Ishikawa (cell line): ENCODE measurements around the gene DOCK6.

Experiments used
- CEBPB ChIP-seq: IDR thresholded peaks from 2 replicates; pipeline ENCODE4 v1.6.1; 2012
- EP300 ChIP-seq: IDR thresholded peaks from 2 replicates; pipeline ENCODE4 v1.6.1; 2012; ENCODE audit warnings: borderline replicate concordance
- NFIC ChIP-seq: IDR thresholded peaks from 2 replicates; pipeline ENCODE4 v1.6.1; 2012
- RAD21 ChIP-seq: IDR thresholded peaks from 2 replicates; pipeline ENCODE4 v1.6.1; 2012; ENCODE audit warnings: low read depth
- TAF1 ChIP-seq: IDR thresholded peaks from 2 replicates; pipeline ENCODE4 v1.6.1; 2012; ENCODE audit warnings: low read depth, mild to moderate bottlenecking
- TCF12 ChIP-seq: IDR thresholded peaks from 2 replicates; pipeline ENCODE4 v1.6.1; 2012; ENCODE audit warnings: low read depth
- TEAD4 ChIP-seq: IDR thresholded peaks from 2 replicates; pipeline ENCODE4 v1.6.1; 2012
- YY1 ChIP-seq: IDR thresholded peaks from 2 replicates; pipeline ENCODE4 v1.6.1; 2012; ENCODE audit warnings: low read depth
- ZBTB7A ChIP-seq: IDR thresholded peaks from 2 replicates; pipeline ENCODE4 v1.6.1; 2012; ENCODE audit warnings: low read depth
- TF ChIP-seq, protein P1 (sequence below): IDR thresholded peaks from 2 replicates; pipeline ENCODE4 v1.6.1; 2012; ENCODE audit warnings: low read depth, mild to moderate bottlenecking
- TF ChIP-seq, protein P2 (sequence below): IDR thresholded peaks from 2 replicates; pipeline ENCODE4 v1.6.1; 2012
- TF ChIP-seq, protein P3 (sequence below): IDR thresholded peaks from 2 replicates; pipeline ENCODE4 v1.6.1; 2012

DNA sequence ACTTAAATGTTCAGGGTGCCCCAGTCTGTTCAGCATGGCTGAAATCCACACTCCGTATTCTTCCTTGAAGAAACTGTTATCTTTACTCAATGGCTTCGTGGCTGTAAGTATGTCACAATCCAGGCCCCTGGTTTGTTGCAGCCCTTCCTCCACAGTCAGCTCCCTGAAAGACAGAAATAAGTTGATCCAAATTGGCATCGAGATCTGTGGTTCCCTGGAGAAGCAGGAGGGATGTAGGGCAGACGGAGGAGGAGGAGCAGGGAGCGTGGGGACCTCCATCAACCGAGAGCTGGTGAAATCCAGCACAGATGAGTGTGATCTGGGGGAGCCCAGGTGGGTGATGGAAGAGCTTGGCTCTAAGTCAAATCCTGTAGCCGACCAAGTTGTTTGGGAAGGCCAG is 33.9 kb upstream of the DOCK6 start:
- no peak for TF ChIP-seq NFIC
- TF ChIP-seq CEBPB, result no peak
- TF ChIP-seq, protein P1, sequence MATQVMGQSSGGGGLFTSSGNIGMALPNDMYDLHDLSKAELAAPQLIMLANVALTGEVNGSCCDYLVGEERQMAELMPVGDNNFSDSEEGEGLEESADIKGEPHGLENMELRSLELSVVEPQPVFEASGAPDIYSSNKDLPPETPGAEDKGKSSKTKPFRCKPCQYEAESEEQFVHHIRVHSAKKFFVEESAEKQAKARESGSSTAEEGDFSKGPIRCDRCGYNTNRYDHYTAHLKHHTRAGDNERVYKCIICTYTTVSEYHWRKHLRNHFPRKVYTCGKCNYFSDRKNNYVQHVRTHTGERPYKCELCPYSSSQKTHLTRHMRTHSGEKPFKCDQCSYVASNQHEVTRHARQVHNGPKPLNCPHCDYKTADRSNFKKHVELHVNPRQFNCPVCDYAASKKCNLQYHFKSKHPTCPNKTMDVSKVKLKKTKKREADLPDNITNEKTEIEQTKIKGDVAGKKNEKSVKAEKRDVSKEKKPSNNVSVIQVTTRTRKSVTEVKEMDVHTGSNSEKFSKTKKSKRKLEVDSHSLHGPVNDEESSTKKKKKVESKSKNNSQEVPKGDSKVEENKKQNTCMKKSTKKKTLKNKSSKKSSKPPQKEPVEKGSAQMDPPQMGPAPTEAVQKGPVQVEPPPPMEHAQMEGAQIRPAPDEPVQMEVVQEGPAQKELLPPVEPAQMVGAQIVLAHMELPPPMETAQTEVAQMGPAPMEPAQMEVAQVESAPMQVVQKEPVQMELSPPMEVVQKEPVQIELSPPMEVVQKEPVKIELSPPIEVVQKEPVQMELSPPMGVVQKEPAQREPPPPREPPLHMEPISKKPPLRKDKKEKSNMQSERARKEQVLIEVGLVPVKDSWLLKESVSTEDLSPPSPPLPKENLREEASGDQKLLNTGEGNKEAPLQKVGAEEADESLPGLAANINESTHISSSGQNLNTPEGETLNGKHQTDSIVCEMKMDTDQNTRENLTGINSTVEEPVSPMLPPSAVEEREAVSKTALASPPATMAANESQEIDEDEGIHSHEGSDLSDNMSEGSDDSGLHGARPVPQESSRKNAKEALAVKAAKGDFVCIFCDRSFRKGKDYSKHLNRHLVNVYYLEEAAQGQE, result no peak
- TF ChIP-seq RAD21, result no peak
- no peak for TF ChIP-seq EP300
- TF ChIP-seq, protein P2, sequence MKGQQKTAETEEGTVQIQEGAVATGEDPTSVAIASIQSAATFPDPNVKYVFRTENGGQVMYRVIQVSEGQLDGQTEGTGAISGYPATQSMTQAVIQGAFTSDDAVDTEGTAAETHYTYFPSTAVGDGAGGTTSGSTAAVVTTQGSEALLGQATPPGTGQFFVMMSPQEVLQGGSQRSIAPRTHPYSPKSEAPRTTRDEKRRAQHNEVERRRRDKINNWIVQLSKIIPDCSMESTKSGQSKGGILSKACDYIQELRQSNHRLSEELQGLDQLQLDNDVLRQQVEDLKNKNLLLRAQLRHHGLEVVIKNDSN, result no peak
- TF ChIP-seq ZBTB7A, result no peak
- no peak for TF ChIP-seq TEAD4
- TF ChIP-seq YY1, result no peak
- no peak for TF ChIP-seq TAF1
- TF ChIP-seq, protein P3, sequence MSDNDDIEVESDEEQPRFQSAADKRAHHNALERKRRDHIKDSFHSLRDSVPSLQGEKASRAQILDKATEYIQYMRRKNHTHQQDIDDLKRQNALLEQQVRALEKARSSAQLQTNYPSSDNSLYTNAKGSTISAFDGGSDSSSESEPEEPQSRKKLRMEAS, result no peak
- TF ChIP-seq TCF12, result no peak
